Stimulated activated CD8-positive, alpha-beta memory T cell treated with anti-CD3 and anti-CD28 coated beads, Interleukin-4, amount 100 ng/mL, for 1 hour (primary cell): ENCODE data around the gene PTGDR2.

Source experiments
- DNase-seq, 2 donors: peaks; one replicate each; pipeline ENCODE4 v3.0.0-alpha.2; 2020; ENCODE audit warnings: low read depth in 2 of 2, low spot score in 1 of 2

The PTGDR2 gene

GRCh38 chr11:60813324-60813723 is 42.4 kb downstream of the PTGDR2 start:
- DNase-seq = no peak

GRCh38 chr11:60810569-60810968 is 45.2 kb downstream of the PTGDR2 start:
- no peak for DNase-seq

DNA sequence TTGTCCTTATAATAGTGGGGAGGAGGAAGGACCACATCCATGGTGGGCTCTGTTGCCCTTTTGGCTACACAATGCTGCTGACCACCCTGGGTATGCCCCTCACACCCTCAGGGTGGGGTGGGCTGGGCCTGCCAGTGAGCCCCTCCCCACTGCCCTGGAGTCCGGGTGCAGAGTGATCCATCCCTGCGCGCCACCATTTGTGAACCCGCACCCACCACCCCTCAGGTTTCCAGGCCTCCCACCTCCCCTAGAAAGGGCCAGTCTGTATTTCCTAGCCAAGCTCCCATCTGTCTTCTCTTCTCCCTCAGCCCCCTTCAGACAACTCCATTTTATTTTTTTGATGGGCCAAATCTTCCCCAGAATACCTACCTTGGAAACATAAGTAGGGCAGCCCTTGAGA is 45.6 kb downstream of the PTGDR2 start:
- no peak for DNase-seq

- no peak for DNase-seq
Observed at GRCh38 chr11:60809691-60810090, 46.1 kb downstream of the PTGDR2 start.

- DNase-seq = no peak
Observed at GRCh38 chr11:60809249-60809648, 46.5 kb downstream of the PTGDR2 start.

DNA sequence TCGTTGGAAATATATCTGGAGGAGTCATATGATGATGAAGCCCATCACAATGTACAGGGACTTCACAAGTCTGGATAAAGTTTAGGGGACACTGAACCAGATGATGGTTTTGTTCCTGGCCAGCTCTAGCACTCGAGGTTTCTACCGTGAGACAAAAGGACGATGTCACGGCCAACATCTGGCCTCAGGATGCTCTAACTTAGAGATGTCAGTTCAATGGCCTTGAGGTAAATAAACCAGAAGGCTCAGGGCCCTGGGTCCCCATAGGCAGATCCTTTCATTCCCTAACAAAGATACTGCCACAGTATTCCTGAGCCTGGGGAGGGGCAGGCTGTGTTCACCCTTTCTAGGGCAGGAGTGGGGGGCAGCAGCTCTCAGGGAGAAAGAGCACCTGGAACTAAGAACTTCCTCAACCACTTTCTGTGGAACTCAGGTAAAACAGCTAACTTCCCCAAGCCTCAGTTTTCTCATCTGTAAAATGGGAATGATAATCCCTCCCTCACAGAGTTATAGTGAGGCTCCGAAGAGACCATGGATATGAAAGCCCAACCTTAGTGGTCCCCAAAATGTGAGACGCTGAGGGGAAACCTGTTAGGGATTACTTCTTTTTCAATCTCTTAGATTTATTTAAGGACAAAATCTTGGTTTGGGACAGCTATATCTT is 52.3 kb downstream of the PTGDR2 start:
- no peak for DNase-seq

DNA sequence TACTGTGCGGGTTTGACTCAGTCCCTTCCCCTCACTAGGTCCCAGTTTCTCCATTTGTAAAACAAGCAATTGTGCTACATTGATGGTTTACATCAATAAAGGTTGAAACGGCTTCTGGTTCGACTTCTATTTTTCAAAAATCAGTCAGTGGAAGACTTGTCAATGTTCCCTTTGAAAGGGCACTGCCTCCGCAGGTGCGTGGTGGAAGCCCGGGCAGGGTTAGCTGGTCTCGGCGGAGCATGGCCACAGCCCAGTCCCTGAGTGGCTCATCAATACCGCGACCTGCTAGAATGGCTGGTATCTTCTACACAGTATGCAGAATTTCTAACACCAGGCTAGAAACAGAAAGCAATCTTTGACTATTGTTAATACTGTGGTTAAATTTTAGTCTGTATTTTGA is 54.6 kb downstream of the PTGDR2 start:
- DNase-seq = no peak
